ENCODE results near the gene GAPT. TPM values are rescaled to one million over a fixed set of nuclear protein-coding genes. Genes with fewer than 3 reads are reported as not detected.

GAPT gene
- total RNA-seq, 4 donors from 2014 or later: 0.80 to 3.3 (median 1.2) TPM; not detected in 1

GRCh38 chr5:58499941-58500340 lies 8.7 kb downstream of the GAPT start:
- Histone ChIP-seq H3K4me1 (no peaks in the 10 kb centered on the region), H3K27me3 (no peaks in the 10 kb centered on the region), H3K27ac (replicated peaks in 1 of 4) (no peak overlapping the region), H3K9me3 (no peaks in the 10 kb centered on the region), H3K36me3 (no peaks in the 10 kb centered on the region), H3K4me3 (no peak overlapping the region)
- 19% methylated on average over 2 of the region's 2 CpGs for WGBS
- TF ChIP-seq POLR2AphosphoS5 (IDR thresholded peaks at IDR 0.05) (no peak), POLR2A (IDR thresholded peaks at IDR 0.05; ENCODE audit: low read depth) (no peak), CTCF (IDR thresholded peaks at IDR 0.05) (no peak), EP300 (IDR thresholded peaks at IDR 0.05) (no peak)
- intact Hi-C loops (cut with DNase I): loop anchor here (10.0 kb wide), 1 partner anchor 345 kb away; no protein-coding TSS in a partner anchor
- no peak for DNase-seq (ENCODE audit: extremely low spot score)

GRCh38 chr5:58501778-58502417 lies 10.7 kb downstream of the GAPT start:
- Histone ChIP-seq H3K27me3 (no peaks in the 10 kb centered on the region), H3K36me3 (no peaks in the 10 kb centered on the region), H3K9me3 (no peaks in the 10 kb centered on the region), H3K27ac (replicated peaks in 1 of 4) (no peak overlapping the region), H3K4me1 (no peaks in the 10 kb centered on the region), H3K4me3 (no peak overlapping the region)
- TF ChIP-seq CTCF (IDR thresholded peaks at IDR 0.05) (no peak), EP300 (IDR thresholded peaks at IDR 0.05) (no peak), POLR2A (IDR thresholded peaks at IDR 0.05; ENCODE audit: low read depth) (no peak), POLR2AphosphoS5 (IDR thresholded peaks at IDR 0.05) (no peak)
- DNase-seq (ENCODE audit: extremely low spot score): no peak
- intact Hi-C loops (cut with DNase I): no loop called here
- whole genome bisulfite sequencing: 89% methylated on average over 2 of the region's 2 CpGs

- Histone ChIP-seq H3K27me3 (no peaks in the 10 kb centered on the region), H3K4me1 (no peaks in the 10 kb centered on the region), H3K9me3 (no peaks in the 10 kb centered on the region), H3K4me3 (no peak overlapping the region), H3K27ac (replicated peaks in 1 of 4) (no peak overlapping the region), H3K36me3 (no peaks in the 10 kb centered on the region)
- intact Hi-C loops (cut with DNase I): no loop called here
- 76% methylated on average over 3 of the region's 3 CpGs for WGBS
- TF ChIP-seq POLR2AphosphoS5 (IDR thresholded peaks at IDR 0.05): no peak
- TF ChIP-seq POLR2A (IDR thresholded peaks at IDR 0.05; ENCODE audit: low read depth): no peak
- no peak for TF ChIP-seq EP300 (IDR thresholded peaks at IDR 0.05)
- no peak for TF ChIP-seq CTCF (IDR thresholded peaks at IDR 0.05)
- no peak for DNase-seq (ENCODE audit: extremely low spot score)
These were observed 12.3 kb downstream of the GAPT start for GRCh38 chr5:58503390-58504046.

GRCh38 chr5:58504766-58505165 lies 13.5 kb downstream of the GAPT start:
- H3K4me1 ChIP-seq: no peaks in the 10 kb centered on the region
- no peak overlapping the region for H3K4me3 ChIP-seq
- no peaks in the 10 kb centered on the region for H3K36me3 ChIP-seq
- no peak for TF ChIP-seq CTCF (IDR thresholded peaks at IDR 0.05)
- no peak for TF ChIP-seq EP300 (IDR thresholded peaks at IDR 0.05)
- TF ChIP-seq POLR2AphosphoS5 (IDR thresholded peaks at IDR 0.05): no peak
- TF ChIP-seq POLR2A (IDR thresholded peaks at IDR 0.05; ENCODE audit: low read depth): no peak
- WGBS: 55% methylated on average over 3 of the region's 3 CpGs
- intact Hi-C loops (cut with DNase I): no loop called here
- no peak for DNase-seq (ENCODE audit: extremely low spot score)
- H3K27ac ChIP-seq (replicated peaks in 1 of 4): no peak overlapping the region
- no peaks in the 10 kb centered on the region for H3K27me3 ChIP-seq
- H3K9me3 ChIP-seq: no peaks in the 10 kb centered on the region
